Right renal cortex interstitium (tissue), 3 donors: ENCODE measurements around the gene ZNF662. TPM values are rescaled to one million over a fixed set of nuclear protein-coding genes. Genes with fewer than 3 reads are reported as not detected.

Source experiments
- DNase-seq, 3 donors: peaks; one replicate each; pipeline ENCODE4 v3.0.0-alpha.2; 2013; ENCODE audit warnings: low read depth in 3 of 3, low spot score in 2 of 3
- polyA plus RNA-seq, 3 donors: library from polyadenylated mRNA; unstranded; fragments of 120-200 nt; gene quantifications; one replicate each; pipeline ENCODE4 v1.2.1, GENCODE V29; 2013; ENCODE audit not compliant: insufficient read length in 3 of 3

Gene ZNF662
- polyA plus RNA-seq, 3 donors = 18.9 to 23.4 (median 23.2) TPM

GRCh38 chr3:42935472-42935871 is 29.5 kb downstream of the ZNF662 start:
- no peak for DNase-seq

- peak in 2 of 3 donors; percentile 29 to 49 for DNase-seq
Measured at GRCh38 chr3:42936157-42936981, 30.4 kb downstream of the ZNF662 start.

GRCh38 chr3:42937334-42937733 is 31.4 kb downstream of the ZNF662 start:
- DNase-seq = no peak

GRCh38 chr3:42942693-42943092 is 36.8 kb downstream of the ZNF662 start:
- no peak for DNase-seq

- DNase-seq = no peak
Measured at GRCh38 chr3:42946050-42946449, 40.1 kb downstream of the ZNF662 start.

GRCh38 chr3:42957573-42957972 is 51.6 kb downstream of the ZNF662 start:
- no peak for DNase-seq

GRCh38 chr3:42960282-42960681 is 54.3 kb downstream of the ZNF662 start:
- no peak for DNase-seq

- no peak for DNase-seq
Measured at GRCh38 chr3:42960786-42961185, 54.8 kb downstream of the ZNF662 start.

GRCh38 chr3:42961633-42962032 is 55.7 kb downstream of the ZNF662 start:
- DNase-seq = peak in 2 of 3 donors; percentile 37 to 54

GRCh38 chr3:42963269-42963668 is 57.3 kb downstream of the ZNF662 start:
- DNase-seq = no peak

- no peak for DNase-seq
Measured at GRCh38 chr3:42964266-42964665, 58.3 kb downstream of the ZNF662 start.

Other genes starting within 250 kb of the ZNF662 start
- gene KLHL40, start 220.6 kb upstream of the ZNF662 start, polyA plus RNA-seq = not detected
- under 1 TPM; 0.28 to 0.82 (median 0.35) TPM for gene HHATL, start 203.3 kb upstream of the ZNF662 start, polyA plus RNA-seq
- 1 to 10 TPM; 2.4 to 4.0 (median 2.4) TPM for gene CCDC13, start 132.9 kb upstream of the ZNF662 start, polyA plus RNA-seq
- 100 to 1,000 TPM; 168 to 202 (median 185) TPM for gene HIGD1A, start 101.7 kb upstream of the ZNF662 start, polyA plus RNA-seq
- gene ACKR2, start 96.7 kb upstream of the ZNF662 start, polyA plus RNA-seq = 1 to 10 TPM; 1.8 to 2.0 (median 1.9) TPM
- under 1 TPM; 0.67 to 0.87 (median 0.83) TPM for gene CYP8B1, start 30.3 kb upstream of the ZNF662 start, polyA plus RNA-seq
- gene GASK1A, start 73.2 kb downstream of the ZNF662 start, polyA plus RNA-seq = 1 to 10 TPM; 3.1 to 4.0 (median 3.6) TPM
- gene POMGNT2, start 199.9 kb downstream of the ZNF662 start, polyA plus RNA-seq = 10 to 100 TPM; 19.2 to 21.7 (median 21.7) TPM